AG09309 (cell line): Measurements from ENCODE around the gene MROH8.

Experiments used
- DNase-seq: peaks from one replicate; pipeline ENCODE4 v3.0.0-alpha.2; 2010; ENCODE audit warnings: low read depth
- H3K4me3 ChIP-seq: 2 replicates; pipeline ENCODE4 v1.5.1; 2011; ENCODE audit warnings: mild to moderate bottlenecking, low read depth, low read length, moderate library complexity; ENCODE audit not compliant: control insufficient read depth
- CTCF ChIP-seq: IDR thresholded peaks from 2 replicates; pipeline ENCODE4 v1.5.1; 2011; ENCODE audit warnings: mild to moderate bottlenecking, low read depth, low read length, inconsistent platforms; ENCODE audit not compliant: insufficient read depth, control insufficient read depth; ENCODE audit errors: missing control alignments

Gene MROH8

GRCh38 chr20:37172836-37173235, 6.5 kb downstream of the MROH8 start:
- DNase-seq = no peak
- H3K4me3 ChIP-seq = no peak overlapping the region
- no peak for TF ChIP-seq CTCF

GRCh38 chr20:37166867-37167266, 12.5 kb downstream of the MROH8 start:
- TF ChIP-seq CTCF = no peak
- DNase-seq = no peak
- H3K4me3 ChIP-seq = no peak overlapping the region

GRCh38 chr20:37165031-37165430, 14.3 kb downstream of the MROH8 start:
- H3K4me3 ChIP-seq = no peak overlapping the region
- no peak for DNase-seq
- TF ChIP-seq CTCF = no peak

GRCh38 chr20:37163832-37164554, 15.4 kb downstream of the MROH8 start:
- DNase-seq = no peak
- H3K4me3 ChIP-seq = no peak overlapping the region
- no peak for TF ChIP-seq CTCF

GRCh38 chr20:37162646-37163045, 16.7 kb downstream of the MROH8 start:
- no peak for TF ChIP-seq CTCF
- DNase-seq = no peak
- H3K4me3 ChIP-seq = no peak overlapping the region

- no peak for TF ChIP-seq CTCF
- no peak for DNase-seq
- H3K4me3 ChIP-seq = no peak overlapping the region
Measured at GRCh38 chr20:37161830-37162549, 17.4 kb downstream of the MROH8 start.

GRCh38 chr20:37160683-37161082, 18.7 kb downstream of the MROH8 start:
- TF ChIP-seq CTCF = no peak
- no peak overlapping the region for H3K4me3 ChIP-seq
- no peak for DNase-seq
